K562 (cell line): Measurements from ENCODE around the gene TSKS. TPM values are rescaled to one million over a fixed set of nuclear protein-coding genes. Genes with fewer than 3 reads are reported as not detected.

Experiments
- BHLHE40 ChIP-seq: IDR thresholded peaks from 2 replicates; pipeline ENCODE4 v1.6.1; 2011; ENCODE audit warnings: low read length, improper control_type of control experiment
- BRF1 ChIP-seq: IDR thresholded peaks from 3 replicates; pipeline ENCODE4 v1.6.1; 2011; ENCODE audit warnings: borderline replicate concordance, mild to moderate bottlenecking; ENCODE audit not compliant: insufficient read length; ENCODE audit errors: extremely low read depth
- LEF1 ChIP-seq: fragments of 450-650 bp; IDR thresholded peaks from 2 replicates; pipeline ENCODE4 v1.6.1; 2016; ENCODE audit warnings: mild to moderate bottlenecking
- MYC ChIP-seq, 2 experiments: fragments of 250-450 bp in 1 of 2; sonication (Bioruptor Pico) in 1 of 2; IDR thresholded peaks; 2 replicates each; pipeline versions ENCODE4 v1.5.1 to v1.6.1; 2012 to 2021; ENCODE audit warnings: low read depth in 2 of 2, borderline replicate concordance in 1 of 2, improper control_type of control experiment in 1 of 2, low read length in 1 of 2, mild to moderate bottlenecking in 1 of 2, moderate library complexity in 1 of 2
- PTTG1 ChIP-seq: fragments of 450-650 bp; IDR thresholded peaks from 2 replicates; pipeline ENCODE4 v1.6.1; 2016; ENCODE audit warnings: low read depth, mild to moderate bottlenecking, missing genetic modification characterization, missing compliant biosample characterization
- RBFOX2 ChIP-seq: fragments of 200-400 bp; formaldehyde crosslinking; IDR thresholded peaks from 2 replicates; pipeline ENCODE4 v1.6.1; 2017; ENCODE audit warnings: low read depth, mild to moderate bottlenecking, low read length, moderate library complexity
- WHSC1 ChIP-seq: IDR thresholded peaks from one replicate; pipeline ENCODE4 v1.6.1; 2012; ENCODE audit warnings: low read length, control low read depth, inconsistent platforms
- ZNF785 ChIP-seq: fragments of 250-450 bp; sonication (Bioruptor Pico); IDR thresholded peaks from 2 replicates; pipeline ENCODE4 v1.4.0; 2020; ENCODE audit warnings: mild to moderate bottlenecking
- polyA plus RNA-seq, 8 experiments: library from polyadenylated mRNA; depleted of rRNA in 4 of 8; stranded (reverse) in 5 of 8; unstranded in 3 of 8; fragments of >200 nt; fragmentation: Nextera tagmentation in 2 of 8; fragmentation: Illumina TruSeq in 1 of 8; extraction: Ambion mirVana in 2 of 8; extraction: Trizol in 1 of 8; gene quantifications; 2 replicates each; pipeline versions ENCODE4 v1.2.1 to v1.2.3, GENCODE V29; 2011 to 2014; ENCODE audit warnings: inconsistent platforms in 1 of 8, missing spikeins in 1 of 8
- total RNA-seq, 7 experiments: library from RNA; depleted of rRNA in 6 of 7; stranded (reverse); fragments of >200 nt in 6 of 7; fragmentation: Illumina TruSeq in 2 of 7; extraction: Trizol in 2 of 7; gene quantifications; 2 replicates each; pipeline versions ENCODE4 v1.2.1 to v1.2.3, GENCODE V29; 2011 to 2021; ENCODE audit warnings: low replicate concordance in 1 of 7
- TF ChIP-seq, protein P1 (sequence below): IDR thresholded peaks from 2 replicates; pipeline ENCODE4 v1.6.1; 2012; ENCODE audit warnings: low read depth, low read length, improper control_type of control experiment, borderline replicate concordance
- TF ChIP-seq, protein P2 (sequence below): fragments of 450-650 bp; IDR thresholded peaks from 2 replicates; pipeline ENCODE4 v1.6.1; 2018; ENCODE audit warnings: mild to moderate bottlenecking, low read depth; ENCODE audit not compliant: partially characterized antibody
- TF ChIP-seq, protein P3 (sequence below): IDR thresholded peaks from 3 replicates; pipeline ENCODE4 v1.6.1; 2011; ENCODE audit warnings: borderline replicate concordance, mild to moderate bottlenecking; ENCODE audit not compliant: insufficient read length, insufficient read depth
- TF ChIP-seq, protein P4 (sequence below), 2 experiments: fragments of 450-650 bp; IDR thresholded peaks; 2 replicates each; pipeline ENCODE4 v1.6.1; 2016
- TF ChIP-seq, protein P5 (sequence below), 2 experiments: fragments of 450-650 bp; IDR thresholded peaks; 2 replicates each; pipeline ENCODE4 v1.6.1; 2018; ENCODE audit warnings: mild to moderate bottlenecking in 2 of 2, low read depth in 1 of 2; ENCODE audit not compliant: partially characterized antibody in 2 of 2

TSKS gene
- total and polyA plus RNA-seq, 9 of the 15 experiments (the other 6 are each of a cell fraction or from before 2014, with no cell fraction given): 0.14 to 4.5 (median 0.80) TPM

DNA sequence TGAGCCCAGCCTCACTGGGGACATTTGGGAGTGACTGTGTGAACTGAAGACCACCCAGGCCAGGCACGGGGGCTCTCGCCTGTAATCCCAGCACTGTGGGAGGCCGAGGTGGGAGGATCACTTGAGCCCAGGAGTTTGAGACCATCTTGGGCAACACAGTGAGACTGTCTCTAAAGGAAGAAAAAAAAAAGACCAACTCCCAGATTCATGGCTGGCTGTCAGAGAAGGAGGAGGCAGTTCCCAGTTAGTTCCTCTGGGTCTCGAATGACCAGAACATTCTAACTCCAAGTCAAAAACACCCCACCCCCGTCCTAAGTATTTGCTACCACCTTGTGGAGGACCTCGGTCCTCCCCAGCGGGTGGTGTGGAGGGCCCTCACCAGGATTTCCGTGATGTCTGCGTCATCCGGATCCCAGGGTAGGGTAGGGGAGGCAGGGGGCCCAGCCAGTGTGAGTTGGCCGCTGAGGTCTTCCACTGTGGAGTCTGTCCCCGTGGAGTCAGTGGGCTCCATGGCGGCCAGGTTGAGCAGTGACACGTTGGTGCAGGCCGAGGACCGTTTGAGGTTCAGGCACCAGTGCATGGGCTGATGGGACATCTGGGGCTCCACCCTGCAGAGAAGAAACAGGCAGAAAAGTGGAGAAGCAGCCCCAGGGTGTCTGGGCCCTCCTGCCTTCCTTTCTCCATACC, 1.3 kb downstream of the TSKS start (continued):
- TF ChIP-seq, protein P1, sequence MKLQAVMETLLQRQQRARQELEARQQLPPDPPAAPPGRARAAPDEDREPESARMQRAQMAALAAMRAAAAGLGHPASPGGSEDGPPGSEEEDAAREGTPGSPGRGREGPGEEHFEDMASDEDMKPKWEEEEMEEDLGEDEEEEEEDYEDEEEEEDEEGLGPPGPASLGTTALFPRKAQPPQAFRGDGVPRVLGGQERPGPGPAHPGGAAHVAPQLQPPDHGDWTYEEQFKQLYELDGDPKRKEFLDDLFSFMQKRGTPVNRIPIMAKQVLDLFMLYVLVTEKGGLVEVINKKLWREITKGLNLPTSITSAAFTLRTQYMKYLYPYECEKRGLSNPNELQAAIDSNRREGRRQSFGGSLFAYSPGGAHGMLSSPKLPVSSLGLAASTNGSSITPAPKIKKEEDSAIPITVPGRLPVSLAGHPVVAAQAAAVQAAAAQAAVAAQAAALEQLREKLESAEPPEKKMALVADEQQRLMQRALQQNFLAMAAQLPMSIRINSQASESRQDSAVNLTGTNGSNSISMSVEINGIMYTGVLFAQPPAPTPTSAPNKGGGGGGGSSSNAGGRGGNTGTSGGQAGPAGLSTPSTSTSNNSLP: no peak
- TF ChIP-seq, protein P2, sequence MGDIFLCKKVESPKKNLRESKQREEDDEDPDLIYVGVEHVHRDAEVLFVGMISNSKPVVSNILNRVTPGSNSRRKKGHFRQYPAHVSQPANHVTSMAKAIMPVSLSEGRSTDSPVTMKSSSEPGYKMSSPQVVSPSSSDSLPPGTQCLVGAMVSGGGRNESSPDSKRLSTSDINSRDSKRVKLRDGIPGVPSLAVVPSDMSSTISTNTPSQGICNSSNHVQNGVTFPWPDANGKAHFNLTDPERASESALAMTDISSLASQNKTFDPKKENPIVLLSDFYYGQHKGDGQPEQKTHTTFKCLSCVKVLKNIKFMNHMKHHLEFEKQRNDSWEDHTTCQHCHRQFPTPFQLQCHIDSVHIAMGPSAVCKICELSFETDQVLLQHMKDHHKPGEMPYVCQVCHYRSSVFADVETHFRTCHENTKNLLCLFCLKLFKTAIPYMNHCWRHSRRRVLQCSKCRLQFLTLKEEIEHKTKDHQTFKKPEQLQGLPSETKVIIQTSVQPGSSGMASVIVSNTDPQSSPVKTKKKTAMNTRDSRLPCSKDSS: no peak
- TF ChIP-seq, protein P3, sequence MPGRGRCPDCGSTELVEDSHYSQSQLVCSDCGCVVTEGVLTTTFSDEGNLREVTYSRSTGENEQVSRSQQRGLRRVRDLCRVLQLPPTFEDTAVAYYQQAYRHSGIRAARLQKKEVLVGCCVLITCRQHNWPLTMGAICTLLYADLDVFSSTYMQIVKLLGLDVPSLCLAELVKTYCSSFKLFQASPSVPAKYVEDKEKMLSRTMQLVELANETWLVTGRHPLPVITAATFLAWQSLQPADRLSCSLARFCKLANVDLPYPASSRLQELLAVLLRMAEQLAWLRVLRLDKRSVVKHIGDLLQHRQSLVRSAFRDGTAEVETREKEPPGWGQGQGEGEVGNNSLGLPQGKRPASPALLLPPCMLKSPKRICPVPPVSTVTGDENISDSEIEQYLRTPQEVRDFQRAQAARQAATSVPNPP: no peak
- TF ChIP-seq BHLHE40 (no peak), BRF1 (no peak), RBFOX2 (peak; percentile 81), MYC (IDR thresholded peaks at IDR 0.05; ENCODE audit: low read depth, low read length) (peak; percentile 66), MYC (CRISPR knock-in tag; IDR thresholded peaks at IDR 0.05; ENCODE audit: borderline replicate concordance, low read depth) (no peak), PTTG1 (tag) (no peak), ZNF785 (CRISPR knock-in tag) (no peak), WHSC1 (no peak), LEF1 (no peak)
- TF ChIP-seq, protein P4, sequence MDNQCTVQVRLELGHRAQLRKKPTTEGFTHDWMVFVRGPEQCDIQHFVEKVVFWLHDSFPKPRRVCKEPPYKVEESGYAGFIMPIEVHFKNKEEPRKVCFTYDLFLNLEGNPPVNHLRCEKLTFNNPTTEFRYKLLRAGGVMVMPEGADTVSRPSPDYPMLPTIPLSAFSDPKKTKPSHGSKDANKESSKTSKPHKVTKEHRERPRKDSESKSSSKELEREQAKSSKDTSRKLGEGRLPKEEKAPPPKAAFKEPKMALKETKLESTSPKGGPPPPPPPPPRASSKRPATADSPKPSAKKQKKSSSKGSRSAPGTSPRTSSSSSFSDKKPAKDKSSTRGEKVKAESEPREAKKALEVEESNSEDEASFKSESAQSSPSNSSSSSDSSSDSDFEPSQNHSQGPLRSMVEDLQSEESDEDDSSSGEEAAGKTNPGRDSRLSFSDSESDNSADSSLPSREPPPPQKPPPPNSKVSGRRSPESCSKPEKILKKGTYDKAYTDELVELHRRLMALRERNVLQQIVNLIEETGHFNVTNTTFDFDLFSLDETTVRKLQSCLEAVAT (IDR thresholded peaks at IDR 0.05): no peak
- TF ChIP-seq, protein P5, sequence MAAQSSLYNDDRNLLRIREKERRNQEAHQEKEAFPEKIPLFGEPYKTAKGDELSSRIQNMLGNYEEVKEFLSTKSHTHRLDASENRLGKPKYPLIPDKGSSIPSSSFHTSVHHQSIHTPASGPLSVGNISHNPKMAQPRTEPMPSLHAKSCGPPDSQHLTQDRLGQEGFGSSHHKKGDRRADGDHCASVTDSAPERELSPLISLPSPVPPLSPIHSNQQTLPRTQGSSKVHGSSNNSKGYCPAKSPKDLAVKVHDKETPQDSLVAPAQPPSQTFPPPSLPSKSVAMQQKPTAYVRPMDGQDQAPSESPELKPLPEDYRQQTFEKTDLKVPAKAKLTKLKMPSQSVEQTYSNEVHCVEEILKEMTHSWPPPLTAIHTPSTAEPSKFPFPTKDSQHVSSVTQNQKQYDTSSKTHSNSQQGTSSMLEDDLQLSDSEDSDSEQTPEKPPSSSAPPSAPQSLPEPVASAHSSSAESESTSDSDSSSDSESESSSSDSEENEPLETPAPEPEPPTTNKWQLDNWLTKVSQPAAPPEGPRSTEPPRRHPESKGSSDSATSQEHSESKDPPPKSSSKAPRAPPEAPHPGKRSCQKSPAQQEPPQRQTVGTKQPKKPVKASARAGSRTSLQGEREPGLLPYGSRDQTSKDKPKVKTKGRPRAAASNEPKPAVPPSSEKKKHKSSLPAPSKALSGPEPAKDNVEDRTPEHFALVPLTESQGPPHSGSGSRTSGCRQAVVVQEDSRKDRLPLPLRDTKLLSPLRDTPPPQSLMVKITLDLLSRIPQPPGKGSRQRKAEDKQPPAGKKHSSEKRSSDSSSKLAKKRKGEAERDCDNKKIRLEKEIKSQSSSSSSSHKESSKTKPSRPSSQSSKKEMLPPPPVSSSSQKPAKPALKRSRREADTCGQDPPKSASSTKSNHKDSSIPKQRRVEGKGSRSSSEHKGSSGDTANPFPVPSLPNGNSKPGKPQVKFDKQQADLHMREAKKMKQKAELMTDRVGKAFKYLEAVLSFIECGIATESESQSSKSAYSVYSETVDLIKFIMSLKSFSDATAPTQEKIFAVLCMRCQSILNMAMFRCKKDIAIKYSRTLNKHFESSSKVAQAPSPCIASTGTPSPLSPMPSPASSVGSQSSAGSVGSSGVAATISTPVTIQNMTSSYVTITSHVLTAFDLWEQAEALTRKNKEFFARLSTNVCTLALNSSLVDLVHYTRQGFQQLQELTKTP (IDR thresholded peaks at IDR 0.05; ENCODE audit: low read depth in 1 of 2, partially characterized antibody in 2 of 2): peak in 1 of 2 experiments; percentile 62
- TF ChIP-seq, all 486 proteins: peak for 95
